GM10248 (cell line): ENCODE results near the gene TRIM59.
A peak's percentile ranks its signal among the peaks of the same experiment; 100 is the strongest.

Source experiments
- CTCF ChIA-PET: fragments of 300-600 bp; sonication (Branson Sonifier 250); formaldehyde crosslinking; extraction: SDS; loops from one replicate; lab custom pipeline; 2021; ENCODE audit warnings: antibody characterized with exemption; lab: Yijun Ruan, JAX
- POLR2A ChIA-PET: fragments of 350-650 bp; sonication (Branson Sonifier 250); formaldehyde crosslinking; extraction: SDS; loops from one replicate; lab custom pipeline; 2020; ENCODE audit warnings: antibody characterized with exemption; lab: Yijun Ruan, JAX
- DNase-seq: peaks from one replicate; pipeline ENCODE4 v3.0.0; 2012; ENCODE audit errors: extremely low spot score
- CTCF ChIP-seq: IDR thresholded peaks from 2 replicates; pipeline ENCODE4 v1.5.1; 2012; ENCODE audit warnings: mild to moderate bottlenecking, low read depth; ENCODE audit errors: extremely low read depth, missing control alignments, control extremely low read depth

TRIM59 gene

DNA sequence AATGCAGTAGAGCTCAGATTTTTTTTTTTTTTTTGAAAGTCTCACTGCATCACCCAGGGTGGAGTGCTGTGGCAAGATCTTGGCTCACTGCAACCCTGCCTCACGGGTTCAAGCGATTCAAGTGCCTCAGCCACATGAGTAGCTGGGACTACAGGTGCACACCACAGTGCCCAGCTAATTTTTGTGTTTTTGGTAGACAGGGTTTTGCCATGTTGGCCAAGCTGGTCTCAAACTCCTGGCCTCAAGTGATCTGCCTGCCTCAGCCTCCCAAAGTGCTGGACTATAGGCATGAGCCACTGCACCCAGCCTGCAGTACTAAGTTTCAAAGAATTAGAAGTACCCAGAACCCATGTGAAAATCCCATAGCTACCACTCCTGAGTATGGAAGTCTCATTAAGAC is 14.5 kb downstream of the TRIM59 start:
- ChIA-PET POLR2A (no interaction called here), CTCF (interaction anchor here (1.1 to 2.0 kb wide), 6 partner anchors 9 to 22 kb away, joined by 3 to 13 read pairs (median 4); partner anchors contain the start of gene TRIM59)
- no peak for TF ChIP-seq CTCF
- DNase-seq: no peak

- ChIA-PET POLR2A (no interaction called here), CTCF (interaction anchor here (2.0 kb wide), 1 partner anchor 11 kb away, joined by 5 read pairs; no protein-coding TSS in a partner anchor)
- TF ChIP-seq CTCF: no peak
- no peak for DNase-seq
Measured at GRCh38 chr3:160434071-160434470, 15.5 kb downstream of the TRIM59 start.

- ChIA-PET POLR2A (no interaction called here), CTCF (interaction anchor here (1.1 to 1.8 kb wide), 2 partner anchors 14 to 258 kb away, joined by 3 to 8 read pairs; no protein-coding TSS in a partner anchor)
- TF ChIP-seq CTCF: no peak
- no peak for DNase-seq
Measured at GRCh38 chr3:160427832-160428424, 21.7 kb downstream of the TRIM59 start.

DNA sequence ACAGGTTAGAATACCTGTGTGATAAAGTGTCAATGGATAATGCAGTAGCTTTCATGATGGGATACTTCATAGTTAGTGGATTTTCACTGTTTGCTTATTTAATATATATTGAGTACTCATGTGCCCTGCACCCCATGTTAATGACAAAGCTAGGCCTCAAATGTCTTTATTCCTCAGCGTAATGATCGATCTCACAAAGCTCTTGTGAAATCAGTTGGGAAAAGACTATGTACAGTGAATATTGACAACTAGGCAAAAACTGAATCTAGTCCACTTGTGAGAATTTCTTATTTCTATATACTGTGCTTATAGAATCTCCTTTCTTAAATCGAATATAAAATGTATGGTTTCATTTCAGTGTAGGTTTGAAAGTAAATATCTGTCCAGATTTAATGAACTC is 32.3 kb downstream of the TRIM59 start:
- no peak for TF ChIP-seq CTCF
- ChIA-PET POLR2A (no interaction called here), CTCF (interaction anchor here (1.1 to 6.2 kb wide), 5 partner anchors 10 to 532 kb away, joined by 3 to 53 read pairs (median 5); no protein-coding TSS in a partner anchor)
- DNase-seq: no peak

DNA sequence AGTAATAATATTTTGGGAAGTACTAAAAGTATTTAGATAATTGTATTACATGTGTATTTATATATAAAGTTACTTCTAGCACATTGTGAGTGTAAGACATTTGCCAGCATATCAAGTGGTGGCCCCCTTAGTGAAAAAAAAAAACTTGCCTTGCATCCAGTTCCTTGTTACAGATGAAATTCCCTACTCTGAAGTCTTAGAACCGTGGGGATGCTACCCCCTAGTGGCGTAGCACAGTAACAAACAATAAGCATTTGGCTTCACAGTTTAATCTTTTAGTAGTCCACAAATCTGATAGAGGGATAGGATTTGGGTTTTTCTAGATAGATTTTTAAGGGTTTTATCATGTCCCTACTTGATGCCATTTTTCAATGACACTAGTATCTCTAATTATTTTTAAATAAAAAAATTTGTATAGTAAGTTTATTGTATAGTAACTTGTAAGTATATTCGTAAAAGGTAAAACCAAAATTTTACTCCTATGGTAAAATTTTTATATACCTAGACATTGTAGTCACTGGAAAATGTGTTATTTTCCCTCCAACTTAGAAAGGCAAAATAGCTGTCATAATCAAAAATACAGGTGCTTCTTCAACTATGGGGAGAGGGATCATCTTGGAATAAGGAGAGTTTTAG is 35.9 kb downstream of the TRIM59 start:
- peak; percentile 70 for TF ChIP-seq CTCF
- POLR2A ChIA-PET: no interaction called here
- CTCF ChIA-PET: interaction anchor here (0.6 to 6.2 kb wide), 29 partner anchors 11 to 581 kb away, joined by 3 to 53 read pairs (median 3); partner anchors contain the start of genes IFT80, SMC4 and TRIM59
- DNase-seq: peak; percentile 45

DNA sequence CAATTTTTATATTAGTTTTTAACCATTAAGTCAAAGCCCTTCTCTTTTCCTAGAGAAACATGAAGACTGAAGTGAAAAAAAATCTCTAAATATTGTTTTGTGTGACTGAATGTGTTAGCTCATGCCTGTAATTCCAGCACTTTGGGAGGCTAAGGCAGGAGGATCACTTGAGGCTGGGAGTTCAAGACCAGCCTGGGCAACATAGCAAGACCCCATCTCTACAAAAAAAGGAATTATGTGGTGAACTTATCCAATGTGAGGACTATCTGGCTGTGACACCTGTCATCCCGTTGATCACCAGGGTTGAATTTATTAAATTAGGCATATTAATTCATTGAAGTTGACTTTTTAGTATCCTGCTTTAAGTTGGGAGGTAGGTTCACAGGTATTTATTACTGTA is 37.1 kb downstream of the TRIM59 start:
- ChIA-PET POLR2A (no interaction called here), CTCF (interaction anchor here (1.0 to 6.2 kb wide), 17 partner anchors 9 to 527 kb away, joined by 3 to 53 read pairs (median 4); partner anchors contain the start of genes SMC4 and TRIM59)
- TF ChIP-seq CTCF: no peak
- no peak for DNase-seq
